NCI-H460 (cell line): ENCODE measurements around the gene ATP6V1C2. TPM values are rescaled to one million over a fixed set of nuclear protein-coding genes. Genes with fewer than 3 reads are reported as not detected.

Experiments used
- DNase-seq: peaks from one replicate; pipeline ENCODE4 v3.0.0-alpha.2; 2016; ENCODE audit warnings: low read depth; ENCODE audit errors: extremely low read depth
- polyA plus RNA-seq: library from polyadenylated mRNA; depleted of rRNA; stranded (reverse); fragments of >200 nt; gene quantifications from 2 replicates; pipeline ENCODE4 v1.2.3, GENCODE V29; 2014; cell fraction: nucleus; rRNA removed
- total RNA-seq: library from RNA; depleted of rRNA; stranded (reverse); fragments of >200 nt; shearing (Covaris generic); gene quantifications from 2 replicates; pipeline ENCODE4 v1.2.3, GENCODE V29; 2014; rRNA removed

ATP6V1C2 gene
- 0.63 and 0.72 TPM in 2 replicates for total RNA-seq
- 0.07 and 0.21 TPM in 2 replicates for polyA plus RNA-seq

- DNase-seq, result peak; percentile 12
Observed at GRCh38 chr2:10721396-10722251, at the start of gene ATP6V1C2. TSS of gene ATP6V1C2 (plus strand) at chr2:10721630. CDS start at chr2:10722850, 1,220 bp downstream.

- DNase-seq, result no peak
Observed at GRCh38 chr2:10675131-10675530, 46.3 kb upstream of the ATP6V1C2 start.

- no peak for DNase-seq
Observed at GRCh38 chr2:10678225-10678624, 43.2 kb upstream of the ATP6V1C2 start.

GRCh38 chr2:10680214-10680613 is 41.2 kb upstream of the ATP6V1C2 start:
- no peak for DNase-seq

- DNase-seq, result no peak
Observed at GRCh38 chr2:10680957-10681356, 40.5 kb upstream of the ATP6V1C2 start.

GRCh38 chr2:10686176-10686730 is 35.2 kb upstream of the ATP6V1C2 start:
- DNase-seq, result no peak

GRCh38 chr2:10688921-10689807 is 32.3 kb upstream of the ATP6V1C2 start:
- DNase-seq, result no peak

GRCh38 chr2:10691521-10691920 is 29.9 kb upstream of the ATP6V1C2 start:
- no peak for DNase-seq

- DNase-seq, result no peak
Observed at GRCh38 chr2:10700078-10700803, 21.2 kb upstream of the ATP6V1C2 start.

GRCh38 chr2:10704034-10704594 is 17.3 kb upstream of the ATP6V1C2 start:
- no peak for DNase-seq

- no peak for DNase-seq
Observed at GRCh38 chr2:10706033-10706432, 15.4 kb upstream of the ATP6V1C2 start.

- DNase-seq, result no peak
Observed at GRCh38 chr2:10707831-10708230, 13.6 kb upstream of the ATP6V1C2 start.

GRCh38 chr2:10709290-10709939 is 12.0 kb upstream of the ATP6V1C2 start:
- peak; percentile 23 for DNase-seq

- DNase-seq, result no peak
Observed at GRCh38 chr2:10712185-10712809, 9.1 kb upstream of the ATP6V1C2 start.

GRCh38 chr2:10716581-10716980 is 4.8 kb upstream of the ATP6V1C2 start:
- DNase-seq, result no peak

- DNase-seq, result no peak
Observed at GRCh38 chr2:10717628-10718027, 3.8 kb upstream of the ATP6V1C2 start.

GRCh38 chr2:10720306-10720705 is 1.1 kb upstream of the ATP6V1C2 start:
- DNase-seq, result no peak

- DNase-seq, result no peak
Observed at GRCh38 chr2:10720947-10721395, 459 bp upstream of the ATP6V1C2 start.

- DNase-seq, result no peak
Observed at GRCh38 chr2:10722252-10722825, 909 bp downstream of the ATP6V1C2 start.
